ENCODE results near the gene SH3BP5L.

- TF ChIP-seq CTCF (IDR thresholded peaks at IDR 0.05) (no peak), POLR2A (IDR thresholded peaks at IDR 0.05) (no peak)
Measured at GRCh38 chr1:248852481-248853405, 27.0 kb upstream of the SH3BP5L start.
